M059J (cell line): ENCODE data around the gene HACD2. TPM values are rescaled to one million over a fixed set of nuclear protein-coding genes. Genes with fewer than 3 reads are reported as not detected.
A peak's percentile ranks its signal among the peaks of the same experiment; 100 is the strongest.
"Not testable (repeated sequence)": the region's sequence is repeated elsewhere in the genome, so short reads cannot be mapped to it uniquely, and the experiment has no call there.

Experiments
- DNase-seq: peaks from one replicate; pipeline ENCODE4 v3.0.0-alpha.2; 2012; ENCODE audit warnings: low read depth
- total RNA-seq: library from RNA; depleted of rRNA; stranded (reverse); fragments of >200 nt; shearing (Covaris generic); gene quantifications from 2 replicates; pipeline ENCODE4 v1.2.3, GENCODE V29; 2014

The HACD2 gene
- total RNA-seq, 1 experiment from 2014 or later: 63.9 TPM

- DNase-seq: no peak
Measured at GRCh38 chr3:123611082-123611481, 26.2 kb upstream of the HACD2 start.

DNA sequence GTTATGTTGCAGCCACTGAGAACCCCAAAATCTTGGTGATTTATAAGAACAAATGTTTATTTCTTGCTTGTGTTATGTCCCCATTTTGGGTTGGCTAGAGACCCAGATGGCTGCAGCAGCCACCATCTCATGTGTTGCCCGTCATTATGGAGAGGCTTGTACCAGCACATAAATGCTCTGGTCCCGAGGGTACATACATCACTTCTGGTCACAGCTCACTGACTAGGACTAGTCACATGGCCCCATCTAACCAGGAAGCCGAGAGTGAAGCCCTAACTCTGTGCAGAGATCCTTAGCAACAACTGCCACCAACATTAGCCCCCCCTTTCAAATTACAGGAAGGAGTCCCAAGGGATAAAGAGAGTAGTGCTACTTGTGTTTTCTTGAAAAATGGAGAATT lies 25.5 kb upstream of the HACD2 start:
- no peak for DNase-seq

GRCh38 chr3:123609063-123609462 lies 24.2 kb upstream of the HACD2 start:
- no peak for DNase-seq

GRCh38 chr3:123608263-123608937 lies 23.5 kb upstream of the HACD2 start:
- no peak for DNase-seq

DNA sequence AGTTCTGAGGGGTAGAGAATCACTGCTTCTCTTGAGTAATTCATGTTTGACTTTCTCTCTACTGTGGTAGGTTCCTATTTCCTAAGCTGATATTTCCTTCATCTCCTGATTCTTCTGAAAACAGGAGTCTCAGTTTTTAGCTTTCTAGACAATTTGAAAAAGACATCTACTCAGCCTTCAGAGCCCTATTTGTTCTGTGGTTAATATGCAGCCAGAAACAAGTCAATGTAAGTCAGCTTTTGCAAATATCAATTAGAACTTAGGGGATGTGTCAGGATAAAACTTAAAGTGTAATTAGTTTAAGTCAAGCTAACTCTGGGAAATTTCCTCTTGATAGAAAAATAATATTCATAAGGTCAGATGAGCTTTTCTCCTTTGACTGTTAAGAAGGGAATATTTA lies 21.7 kb upstream of the HACD2 start:
- DNase-seq: no peak

DNA sequence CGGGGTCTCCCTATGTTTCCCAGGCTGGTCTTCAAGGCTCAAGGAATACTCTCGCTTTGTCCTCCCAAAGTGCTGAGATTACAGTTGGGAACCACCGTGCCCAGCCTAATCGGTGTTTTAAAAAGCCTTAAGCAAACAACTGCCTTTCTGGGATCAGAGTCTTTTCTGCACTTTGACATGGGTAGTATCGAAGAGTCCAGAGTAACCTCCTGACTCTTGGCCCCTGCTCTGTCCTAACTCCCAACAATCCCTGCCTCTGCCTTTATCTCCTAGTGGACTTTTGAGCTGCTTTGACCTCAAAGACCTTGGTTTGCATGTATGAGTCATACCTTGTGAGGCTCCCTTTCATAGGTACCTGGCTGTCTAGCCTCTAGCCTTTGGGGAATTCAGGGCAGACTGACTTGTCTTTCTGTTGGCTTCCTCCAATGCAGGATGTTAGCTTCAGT lies 21.0 kb upstream of the HACD2 start:
- DNase-seq: peak; percentile 94

- DNase-seq: not testable (repeated sequence)
Measured at GRCh38 chr3:123603153-123603552, 18.3 kb upstream of the HACD2 start.

GRCh38 chr3:123602325-123602724 lies 17.5 kb upstream of the HACD2 start:
- DNase-seq: peak; percentile 79

- not testable (repeated sequence) for DNase-seq
Measured at GRCh38 chr3:123600863-123601262, 16.0 kb upstream of the HACD2 start.

DNA sequence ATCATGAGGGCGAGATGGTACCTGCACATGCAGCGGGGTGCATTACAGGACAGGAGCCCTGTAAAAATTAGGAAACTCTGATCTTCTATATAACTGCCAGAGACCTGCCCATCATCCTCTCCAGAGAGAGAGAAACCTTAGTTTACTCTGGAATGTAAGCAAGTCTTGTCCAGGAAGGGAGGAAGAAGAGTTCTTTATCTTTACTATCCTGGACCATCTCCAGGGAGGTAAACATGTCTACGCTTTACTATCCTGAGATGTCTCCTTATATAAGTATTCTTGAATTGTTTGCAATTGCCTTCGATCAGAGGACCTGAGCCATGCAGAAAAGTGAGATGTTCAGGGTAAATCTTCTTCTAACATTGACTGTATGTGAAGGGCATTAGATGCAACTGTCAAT lies 12.7 kb upstream of the HACD2 start:
- DNase-seq: no peak

- DNase-seq: no peak
Measured at GRCh38 chr3:123595396-123596180, 10.7 kb upstream of the HACD2 start.

- DNase-seq: no peak
Measured at GRCh38 chr3:123593381-123593780, 8.5 kb upstream of the HACD2 start.

DNA sequence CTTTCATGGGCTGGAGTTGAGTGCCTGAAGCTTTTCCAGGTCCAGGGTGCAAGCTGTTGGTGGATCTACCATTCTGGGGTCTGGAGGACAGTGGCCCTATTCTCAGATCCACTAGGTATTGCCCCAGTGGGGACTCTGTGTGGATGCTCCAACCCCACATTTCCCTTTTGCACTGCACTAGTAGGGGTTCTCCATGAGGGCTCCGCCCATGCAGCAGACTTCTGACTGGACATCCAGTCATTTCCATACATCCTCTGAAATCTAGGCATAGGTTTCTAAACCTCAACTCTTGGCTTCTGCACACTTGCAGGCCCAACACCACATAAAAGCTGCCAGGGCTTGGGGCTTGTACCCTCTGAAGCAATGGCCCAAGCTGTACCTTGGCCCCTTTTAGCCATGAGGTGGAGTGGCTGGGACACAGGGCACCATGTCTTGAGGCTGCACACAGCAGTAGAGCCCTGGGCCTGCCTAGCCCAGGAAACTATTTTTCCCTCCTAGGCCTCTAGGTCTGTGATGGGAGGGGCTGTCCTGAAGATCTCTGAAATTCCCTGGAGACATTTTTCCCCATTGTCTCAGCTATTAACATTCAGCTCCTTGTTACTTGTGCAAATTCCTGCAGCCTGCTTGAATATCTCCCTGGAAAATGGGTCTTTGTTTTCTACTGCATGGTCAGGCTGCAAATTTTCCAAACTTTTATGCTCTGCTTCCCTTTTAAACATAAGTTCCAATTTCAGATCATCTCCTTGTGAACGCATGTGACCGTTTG lies 6.0 kb upstream of the HACD2 start:
- no peak for DNase-seq

GRCh38 chr3:123587401-123587800 lies 2.5 kb upstream of the HACD2 start:
- DNase-seq: no peak

GRCh38 chr3:123586968-123587367 lies 2.1 kb upstream of the HACD2 start:
- peak; percentile 88 for DNase-seq

DNA sequence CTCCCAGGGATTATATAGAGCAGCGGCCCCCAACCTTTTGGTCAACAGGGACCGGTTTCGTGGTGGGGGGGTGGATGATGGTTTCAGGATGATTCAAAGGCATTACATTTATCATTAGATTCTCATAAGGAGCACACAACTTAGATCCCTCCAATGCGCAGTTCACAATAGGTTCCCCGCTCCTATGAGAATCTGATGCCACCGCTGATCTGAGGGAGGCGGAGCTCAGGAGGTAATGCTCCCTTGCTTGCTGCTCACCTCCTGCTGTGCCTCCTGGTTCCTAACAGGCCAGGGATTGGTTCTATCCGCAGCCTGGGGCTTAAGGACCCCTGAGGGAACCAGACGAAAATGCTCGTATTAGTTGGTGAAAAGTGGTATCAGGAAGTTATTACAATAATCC lies 1.3 kb upstream of the HACD2 start:
- DNase-seq: peak; percentile 78

DNA sequence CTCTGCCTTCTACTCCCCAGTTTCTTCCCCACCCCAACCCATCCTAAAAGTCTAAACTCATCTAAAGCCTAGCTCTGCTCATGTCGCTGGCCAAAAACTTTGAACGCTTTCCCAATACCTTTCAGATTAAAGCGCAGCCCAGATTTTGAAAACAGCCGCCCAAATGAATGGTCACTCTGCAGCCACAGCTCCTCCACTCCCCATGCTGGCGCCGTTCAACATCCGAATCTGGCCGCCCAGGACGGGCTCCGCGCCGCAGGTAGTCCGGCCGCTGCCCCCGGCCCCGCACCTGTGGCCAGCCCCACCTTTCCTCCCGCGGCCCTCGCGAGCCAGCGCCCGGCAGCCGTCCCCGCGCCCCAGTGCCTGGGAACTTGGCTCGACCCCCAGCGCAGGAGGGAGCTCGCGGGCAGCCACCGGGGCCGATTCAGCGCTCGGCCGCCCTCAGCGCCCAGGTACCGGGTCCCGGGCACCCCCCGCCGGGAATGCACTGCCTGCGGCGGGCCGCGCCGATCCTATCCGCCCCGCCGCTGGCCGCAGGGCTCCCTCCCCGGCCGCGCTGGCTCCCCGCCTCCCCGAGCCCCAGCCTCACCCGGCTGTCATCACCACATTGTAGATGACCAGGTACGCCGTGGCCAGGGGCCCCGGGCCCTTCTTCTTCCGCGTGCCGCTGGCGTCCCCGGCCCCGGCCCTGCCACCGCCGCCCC lies 417 bp downstream of the HACD2 start:
- DNase-seq: peak; percentile 59

- DNase-seq: no peak
Measured at GRCh38 chr3:123583561-123583960, 1.3 kb downstream of the HACD2 start.

GRCh38 chr3:123582315-123582714 lies 2.5 kb downstream of the HACD2 start:
- DNase-seq: no peak

- no peak for DNase-seq
Measured at GRCh38 chr3:123576122-123576521, 8.7 kb downstream of the HACD2 start.

GRCh38 chr3:123571973-123572365 lies 12.9 kb downstream of the HACD2 start:
- no peak for DNase-seq
